Measurements from ENCODE around the gene DGKI. TPM values are rescaled to one million over a fixed set of nuclear protein-coding genes. Genes with fewer than 3 reads are reported as not detected.

The DGKI gene
- total RNA-seq, 1 experiment from 2014 or later, result 4.0 TPM

GRCh38 chr7:137656850-137657232 is 189.9 kb downstream of the DGKI start:
- no peak for DNase-seq (ENCODE audit: low read depth)

DNA sequence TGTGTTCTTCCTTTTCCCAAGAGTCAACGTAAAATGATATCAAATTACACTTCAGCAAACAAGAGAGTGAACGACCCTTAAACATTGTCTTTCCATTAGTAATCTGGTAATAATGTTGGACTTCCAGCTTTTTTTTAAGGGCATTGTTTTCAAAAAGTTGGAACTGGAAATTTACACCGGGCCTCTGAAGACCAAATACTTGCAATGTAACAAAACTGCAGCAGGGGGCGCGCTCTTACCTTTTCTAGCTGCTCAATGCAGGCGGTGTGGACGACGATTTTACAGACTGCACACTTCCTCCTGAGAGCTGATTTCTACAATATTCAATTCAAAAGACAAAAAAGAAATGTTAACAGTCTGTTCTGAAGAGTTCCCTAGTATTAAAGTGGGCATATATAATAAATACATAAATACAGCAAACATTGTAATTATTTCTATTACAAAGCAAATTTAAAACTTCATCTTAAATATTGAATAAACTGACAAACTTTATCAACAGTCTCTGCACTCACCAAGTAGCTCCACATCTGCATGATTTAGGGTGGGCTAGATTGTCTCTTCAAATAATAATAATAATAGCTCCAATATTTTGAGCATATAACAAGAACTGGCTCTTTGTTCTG is 190.4 kb downstream of the DGKI start:
- peak; percentile 65 for DNase-seq (ENCODE audit: low read depth)

- DNase-seq (ENCODE audit: low read depth), result no peak
Observed at GRCh38 chr7:137655804-137656203, 191.0 kb downstream of the DGKI start.

DNA sequence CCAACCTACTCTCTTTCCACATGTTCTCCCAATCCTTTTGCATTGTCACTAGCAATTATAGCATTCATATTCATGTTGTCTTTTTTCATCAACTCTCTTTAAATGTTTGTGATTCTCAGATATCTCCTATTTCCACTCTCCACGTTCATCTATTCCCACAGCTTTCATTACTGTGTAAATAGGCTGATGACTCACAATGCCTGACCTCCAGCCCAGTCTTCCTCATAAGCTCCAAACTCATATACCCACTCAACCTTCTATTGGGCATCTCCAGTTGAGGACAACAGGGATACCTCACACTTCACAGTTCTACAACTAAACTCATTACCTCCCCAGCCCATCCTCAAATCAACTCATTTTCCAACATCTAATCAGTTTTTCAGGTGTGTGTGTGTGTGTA is 194.1 kb downstream of the DGKI start:
- DNase-seq (ENCODE audit: low read depth), result peak; percentile 34

DNA sequence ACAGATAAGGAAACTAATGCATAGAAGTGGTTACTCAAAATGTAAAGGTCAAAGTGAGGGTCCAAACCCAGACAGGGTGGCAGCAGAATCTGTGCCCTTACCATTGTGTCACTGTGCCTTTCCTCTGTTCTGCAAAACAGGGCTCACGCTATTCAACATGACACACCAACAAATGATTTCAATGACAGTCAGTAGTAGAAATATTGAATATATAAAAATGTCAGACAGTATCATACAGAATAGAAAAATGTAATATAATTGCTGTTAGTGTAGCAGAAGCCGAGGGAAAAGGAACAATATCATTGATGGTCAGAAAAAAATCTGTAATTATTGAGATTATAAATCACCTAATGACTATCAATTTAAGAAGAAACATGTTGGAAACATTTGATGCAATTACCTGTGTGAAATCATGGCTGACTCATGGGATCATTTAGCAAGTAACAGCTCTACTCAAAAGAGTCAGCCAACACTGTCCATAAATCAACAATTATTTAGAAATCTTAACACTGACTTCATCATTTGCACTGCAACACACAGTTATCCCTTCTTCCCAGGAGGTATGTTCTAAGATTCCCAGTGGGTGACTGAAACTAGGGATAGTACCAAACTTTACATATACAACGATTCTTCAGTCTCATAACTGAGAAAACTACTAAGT is 198.7 kb downstream of the DGKI start:
- DNase-seq (ENCODE audit: low read depth), result no peak

GRCh38 chr7:137642472-137642871 is 204.3 kb downstream of the DGKI start:
- peak; percentile 93 for DNase-seq (ENCODE audit: low read depth)

DNA sequence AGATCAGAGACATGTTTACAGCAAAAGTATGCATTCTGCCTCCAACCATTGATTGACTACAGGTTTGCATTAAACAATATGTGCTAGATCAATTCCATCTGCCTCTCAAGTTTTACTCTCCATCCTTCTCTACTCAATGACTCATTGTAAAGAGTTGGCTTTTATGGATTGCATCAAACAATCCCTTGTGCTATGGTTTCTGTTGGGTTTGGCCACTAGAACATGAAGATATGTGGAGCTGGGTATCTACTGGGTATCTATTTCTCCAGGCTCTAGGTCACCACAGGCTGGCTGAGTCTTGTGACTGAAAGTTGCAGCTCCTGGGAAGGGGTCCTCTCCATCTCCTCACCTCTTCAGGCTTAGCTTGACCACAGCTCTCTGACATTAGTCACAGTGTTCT is 204.7 kb downstream of the DGKI start:
- peak; percentile 59 for DNase-seq (ENCODE audit: low read depth)

DNA sequence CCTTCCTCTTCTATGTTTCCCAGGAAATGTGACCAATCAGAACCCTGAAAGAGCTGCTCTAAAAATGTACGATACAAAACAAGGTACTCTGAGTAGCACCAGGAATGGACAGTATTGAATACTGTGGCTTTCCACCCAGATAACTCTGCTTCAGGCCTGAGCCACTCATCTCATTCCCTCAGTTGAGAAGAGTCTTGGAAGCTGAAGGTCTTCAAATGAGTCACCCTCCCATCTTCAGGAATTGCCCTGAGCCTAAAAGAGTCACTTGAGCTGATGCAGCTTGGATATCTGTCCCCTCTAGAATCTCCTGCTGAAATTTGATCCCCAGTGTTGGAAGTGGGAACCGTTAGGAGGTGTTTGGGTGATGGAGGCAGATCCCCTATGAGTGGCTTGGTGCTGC is 210.4 kb downstream of the DGKI start:
- peak; percentile 46 for DNase-seq (ENCODE audit: low read depth)

DNA sequence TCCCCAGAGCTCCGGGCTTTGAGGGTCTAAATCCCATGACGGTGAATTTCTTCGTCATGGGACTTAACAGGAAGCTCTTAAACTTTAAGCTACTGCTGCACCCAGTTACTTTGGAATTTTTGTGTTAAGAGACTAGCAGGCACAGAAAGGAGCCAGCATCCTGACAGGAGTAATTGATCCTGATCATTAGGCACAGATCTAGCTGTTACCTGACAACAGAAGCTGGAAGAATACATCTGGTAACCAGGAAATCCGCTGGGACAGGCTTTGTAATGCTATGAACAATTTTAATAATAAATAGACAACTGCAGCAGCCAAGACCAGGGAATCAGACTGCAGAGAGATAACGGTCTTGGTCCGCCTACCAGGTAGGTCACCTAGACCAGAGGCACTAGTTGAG is 210.9 kb downstream of the DGKI start:
- DNase-seq (ENCODE audit: low read depth), result no peak

DNA sequence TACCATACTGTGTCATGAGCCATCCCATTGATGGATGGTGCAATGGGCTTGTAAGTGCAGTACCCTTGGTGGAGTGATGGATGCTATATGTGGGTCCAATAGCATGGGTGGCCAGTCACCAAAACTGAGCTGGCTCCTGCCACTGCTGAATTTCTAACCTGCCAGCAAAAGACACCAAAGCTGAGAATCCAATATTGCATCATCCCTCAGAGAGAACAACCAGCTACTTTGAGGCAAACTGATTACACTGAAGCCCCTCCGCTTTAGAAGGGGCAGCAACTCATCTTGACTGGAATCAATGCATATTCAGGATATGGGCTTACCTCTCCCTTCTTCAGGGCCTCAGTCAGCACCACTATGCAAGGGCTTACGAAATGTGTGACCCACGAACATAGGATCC is 211.6 kb downstream of the DGKI start:
- no peak for DNase-seq (ENCODE audit: low read depth)

GRCh38 chr7:137634356-137634755 is 212.4 kb downstream of the DGKI start:
- no peak for DNase-seq (ENCODE audit: low read depth)

DNA sequence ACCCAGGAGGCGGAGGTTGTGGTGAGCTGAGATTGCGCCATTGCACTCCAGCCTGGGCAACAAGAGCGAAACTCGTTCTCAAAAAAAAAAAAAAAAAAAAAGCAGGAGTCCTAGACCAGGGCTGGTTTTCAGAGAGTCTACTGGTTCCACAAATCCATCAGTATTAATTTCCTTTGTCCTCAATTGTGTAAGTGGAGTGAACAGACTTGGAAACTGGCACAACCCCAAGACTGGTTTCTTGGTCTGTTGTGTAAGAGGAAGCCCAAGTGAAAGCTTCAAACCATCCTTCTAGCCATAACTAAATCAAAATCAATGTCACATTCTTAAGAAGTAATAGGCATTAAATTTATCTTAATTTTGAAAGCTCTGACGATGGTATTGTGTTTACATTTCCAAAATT is 213.6 kb downstream of the DGKI start:
- DNase-seq (ENCODE audit: low read depth), result no peak

DNA sequence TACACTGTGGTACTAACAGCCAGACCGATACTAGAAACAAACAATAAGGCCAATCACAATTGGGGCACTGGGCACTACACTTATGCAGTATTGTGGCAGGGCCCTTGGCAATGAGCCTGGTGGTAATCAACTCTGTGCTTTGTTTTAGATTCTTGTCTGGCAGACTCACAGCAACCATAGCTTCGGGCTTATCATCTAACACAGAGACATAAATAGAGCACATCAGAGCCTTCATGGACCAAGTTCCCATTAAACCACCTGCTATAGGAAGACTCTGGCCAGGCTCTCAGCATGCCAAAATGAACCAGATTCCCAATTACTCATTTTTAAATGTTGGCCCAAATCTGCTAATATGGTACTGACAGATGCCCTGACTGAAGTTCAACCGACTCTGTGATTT is 218.6 kb downstream of the DGKI start:
- DNase-seq (ENCODE audit: low read depth), result peak; percentile 41

- DNase-seq (ENCODE audit: low read depth), result peak; percentile 56
Observed at GRCh38 chr7:137626469-137627067, 220.2 kb downstream of the DGKI start.

- peak; percentile 22 for DNase-seq (ENCODE audit: low read depth)
Observed at GRCh38 chr7:137625197-137625596, 221.6 kb downstream of the DGKI start.

GRCh38 chr7:137619181-137619580 is 227.6 kb downstream of the DGKI start:
- DNase-seq (ENCODE audit: low read depth), result no peak

GRCh38 chr7:137618748-137619147 is 228.0 kb downstream of the DGKI start:
- DNase-seq (ENCODE audit: low read depth), result no peak

DNA sequence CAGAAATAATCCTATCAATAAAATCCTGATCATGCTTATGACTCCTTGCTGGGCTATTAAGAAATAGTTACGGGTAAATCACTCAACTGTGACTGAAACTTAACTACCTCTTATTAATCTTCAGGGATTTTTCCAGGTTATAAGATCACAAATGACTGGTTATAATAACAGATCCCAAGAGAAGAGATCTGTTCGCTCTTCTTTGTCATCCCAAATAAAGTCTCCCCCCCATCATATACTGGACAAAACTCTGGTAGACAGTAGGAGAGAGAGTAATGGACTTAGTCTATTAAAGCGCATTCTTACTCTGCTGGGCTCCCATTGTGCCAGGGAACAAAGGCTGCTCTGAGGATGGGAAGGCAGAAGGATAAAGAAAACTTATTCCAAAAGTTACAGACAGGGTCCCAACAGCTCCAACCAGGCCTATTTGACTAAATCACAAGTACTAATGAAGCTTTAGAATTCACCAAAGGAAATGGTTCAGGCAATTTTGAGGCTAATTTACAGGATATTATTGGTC is 233.7 kb downstream of the DGKI start:
- no peak for DNase-seq (ENCODE audit: low read depth)

- no peak for DNase-seq (ENCODE audit: low read depth)
Observed at GRCh38 chr7:137611606-137612005, 235.2 kb downstream of the DGKI start.

- no peak for DNase-seq (ENCODE audit: low read depth)
Observed at GRCh38 chr7:137609500-137609899, 237.3 kb downstream of the DGKI start.

- DNase-seq (ENCODE audit: low read depth), result peak; percentile 51
Observed at GRCh38 chr7:137606061-137606674, 240.6 kb downstream of the DGKI start.

- no peak for DNase-seq (ENCODE audit: low read depth)
Observed at GRCh38 chr7:137603043-137603442, 243.7 kb downstream of the DGKI start.

DNA sequence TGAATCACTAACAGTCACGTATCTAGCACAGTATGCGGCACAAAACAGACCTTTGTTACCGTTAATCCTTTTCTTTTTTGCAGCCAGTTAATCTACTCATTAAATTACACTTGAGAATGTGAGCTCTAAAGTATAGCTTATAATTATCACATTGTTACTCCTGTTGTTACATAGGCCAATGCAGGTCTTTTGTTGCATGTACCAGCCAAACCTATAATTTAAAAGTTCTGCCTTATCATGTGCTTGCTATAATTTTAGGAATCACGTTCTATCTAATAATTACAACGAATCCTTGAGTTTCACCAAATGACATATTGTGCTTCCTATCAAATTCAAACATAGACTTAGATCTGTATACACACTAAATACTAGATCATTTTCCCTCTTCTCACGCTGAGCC is 245.1 kb downstream of the DGKI start:
- no peak for DNase-seq (ENCODE audit: low read depth)

Measured in RPMI7951 (cell line).